GM12878 (cell line): Measurements from ENCODE around the gene TTLL7. TPM values are rescaled to one million over a fixed set of nuclear protein-coding genes. Genes with fewer than 3 reads are reported as not detected.

ENCODE experiments used
- ATAC-seq: fragments of 200-7000 bp; cut with Tn5 transposase; 3 replicates; pipeline ENCODE4 v1.9.1; 2020; ENCODE audit warnings: mild to moderate bottlenecking, moderate library complexity
- BruUV-seq: library from RNA; stranded (reverse); fragments of 400-500 nt; replicated peaks from 2 replicates; lab custom pipeline; 2021; lab: Mats Ljungman, UMichigan
- CTCF ChIA-PET: fragments of 300-600 bp; sonication (Branson Sonifier 250); formaldehyde crosslinking; extraction: SDS; loops from one replicate; lab custom pipeline; 2021; ENCODE audit warnings: inconsistent platforms; lab: Yijun Ruan, JAX
- POLR2A ChIA-PET: fragments of 350-600 bp; formaldehyde crosslinking; extraction: SDS; loops from one replicate; lab custom pipeline; 2021; ENCODE audit warnings: inconsistent platforms; lab: Charles Lee
- RAD21 ChIA-PET: fragments of 300-600 bp; sonication (Branson Sonifier 250); formaldehyde crosslinking; loops from one replicate; lab custom pipeline; 2023; ENCODE audit warnings: antibody characterized with exemption; ENCODE audit not compliant: unreplicated experiment; lab: Charles Lee
- SMC1A ChIA-PET: fragments of 300-600 bp; sonication (Branson Sonifier 250); formaldehyde crosslinking; loops from one replicate; lab custom pipeline; 2023; ENCODE audit not compliant: unreplicated experiment, uncharacterized antibody; lab: Charles Lee
- DNase-seq: peaks from one replicate; pipeline ENCODE4 v3.0.0-alpha.2; 2011; ENCODE audit warnings: low read depth, low spot score
- FAIRE-seq: peaks from 3 replicates; lab custom pipeline; 2011; peaks lifted over from hg19 to GRCh38; lab: Jason Lieb, UNC
- H2AFZ ChIP-seq: 2 replicates; pipeline ENCODE4 v1.6.0; 2011; ENCODE audit warnings: low read depth, low read length, control low read depth; ENCODE audit not compliant: control insufficient read depth
- H3K27ac ChIP-seq: 2 replicates; pipeline ENCODE4 v1.5.1; 2011; ENCODE audit warnings: control low read depth; ENCODE audit not compliant: control insufficient read depth, insufficient read depth
- H3K27me3 ChIP-seq, 2 experiments: replicated peaks in 1 of 2; 2 replicates each; pipeline versions ENCODE4 v1.6.0 to v1.6.1; 2011; ENCODE audit warnings: low read length in 1 of 2; ENCODE audit not compliant: control insufficient read depth in 2 of 2, insufficient read depth in 2 of 2
- H3K36me3 ChIP-seq, 2 experiments: 2 replicates each; pipeline ENCODE4 v1.5.1; 2011; ENCODE audit warnings: low read length in 1 of 2; ENCODE audit not compliant: control insufficient read depth in 2 of 2, insufficient read depth in 2 of 2
- H3K4me1 ChIP-seq: 2 replicates; pipeline ENCODE4 v1.6.1; 2011; ENCODE audit warnings: mild to moderate bottlenecking, low read length, moderate library complexity, mixed read lengths; ENCODE audit not compliant: control insufficient read depth, insufficient read depth
- H3K4me2 ChIP-seq: 2 replicates; pipeline ENCODE4 v1.6.0; 2011; ENCODE audit warnings: control low read depth; ENCODE audit not compliant: control insufficient read depth, insufficient read depth
- H3K4me3 ChIP-seq: fragments of 200-600 bp; sonication (generic); 2 replicates; pipeline ENCODE4 v1.5.1; 2016
- H3K79me2 ChIP-seq: 2 replicates; pipeline ENCODE4 v1.6.0; 2011; ENCODE audit warnings: low read length; ENCODE audit not compliant: control insufficient read depth, insufficient read depth
- H3K9ac ChIP-seq: 2 replicates; pipeline ENCODE4 v1.8.0; 2011; ENCODE audit warnings: low read length, control low read depth, mixed read lengths; ENCODE audit not compliant: control insufficient read depth, insufficient read depth
- H3K9me3 ChIP-seq: replicated peaks from 3 replicates; pipeline ENCODE4 v1.5.1; 2011; ENCODE audit warnings: mild to moderate bottlenecking, low read length; ENCODE audit not compliant: control insufficient read depth, insufficient read depth
- H4K20me1 ChIP-seq: 2 replicates; pipeline ENCODE4 v1.6.0; 2011; ENCODE audit not compliant: control insufficient read depth, insufficient read depth
- BCL11A ChIP-seq: IDR thresholded peaks from 2 replicates; pipeline ENCODE4 v1.6.1; 2011; ENCODE audit warnings: low read depth, low read length
- CBX3 ChIP-seq: fragments of 200-600 bp; sonication (generic); IDR thresholded peaks from 2 replicates; pipeline ENCODE4 v1.6.1; 2016; ENCODE audit warnings: low read depth, borderline replicate concordance
- JUNB ChIP-seq: IDR thresholded peaks from 2 replicates; pipeline ENCODE4 v1.6.1; 2016; ENCODE audit warnings: antibody characterized with exemption, mild to moderate bottlenecking
- MEF2B ChIP-seq: fragments of 450-650 bp; IDR thresholded peaks from 2 replicates; pipeline ENCODE4 v1.6.1; 2018; ENCODE audit warnings: mild to moderate bottlenecking, moderate library complexity; ENCODE audit not compliant: partially characterized antibody, poor library complexity, severe bottlenecking
- MYC ChIP-seq: IDR thresholded peaks from 2 replicates; pipeline ENCODE4 v1.6.1; 2011; ENCODE audit warnings: mild to moderate bottlenecking, low read length, moderate library complexity, inconsistent platforms; ENCODE audit not compliant: insufficient read depth, insufficient replicate concordance, insufficient read length, severe bottlenecking
- NBN ChIP-seq: fragments of 450-650 bp; IDR thresholded peaks from 2 replicates; pipeline ENCODE4 v1.6.1; 2016
- POU2F2 ChIP-seq: IDR thresholded peaks from 3 replicates; pipeline ENCODE4 v1.6.1; 2011; ENCODE audit warnings: low read depth, mild to moderate bottlenecking, low read length, borderline replicate concordance
- RAD51 ChIP-seq: fragments of 450-650 bp; IDR thresholded peaks from 2 replicates; pipeline ENCODE4 v1.6.1; 2016; ENCODE audit warnings: moderate library complexity, mild to moderate bottlenecking, inconsistent platforms
- SIX5 ChIP-seq: IDR thresholded peaks from 2 replicates; pipeline ENCODE4 v1.6.1; 2011; ENCODE audit warnings: mild to moderate bottlenecking, low read depth, low read length, moderate library complexity; ENCODE audit not compliant: severe bottlenecking
- in situ Hi-C: fragments of 300-500 bp; cut with MboI; formaldehyde crosslinking; loops from 9 replicates; pipeline ENCODE4 v1.14.3; 2018; ENCODE audit warnings: mixed read lengths
- intact Hi-C: fragments of 100-400 bp; cut with micrococcal nuclease; formaldehyde crosslinking; loops from one replicate; pipeline ENCODE4 v1.14.2; 2022; ENCODE audit not compliant: unreplicated experiment
- polyA plus RNA-seq, 11 experiments: library from polyadenylated mRNA; depleted of rRNA in 4 of 11; unstranded in 6 of 11; stranded (reverse) in 5 of 11; fragments of >200 nt; fragmentation: Nextera tagmentation in 4 of 11; fragmentation: Illumina TruSeq in 1 of 11; extraction: Ambion mirVana in 4 of 11; extraction: Trizol in 1 of 11; gene quantifications; 1 replicate in 1 of 11; 2 replicates in 10 of 11; pipeline versions ENCODE4 v1.2.1 to v1.2.3, GENCODE V29; 2011 to 2016; ENCODE audit warnings: inconsistent platforms in 2 of 11, missing spikeins in 2 of 11, low read depth in 1 of 11
- total RNA-seq, 4 experiments: library from RNA; depleted of rRNA in 3 of 4; stranded (reverse); fragments of >200 nt in 3 of 4; fragmentation: Illumina TruSeq in 1 of 4; extraction: Trizol in 1 of 4; gene quantifications; 2 replicates each; pipeline versions ENCODE4 v1.2.1 to v1.2.3, GENCODE V29; 2013 to 2021
- TF ChIP-seq, protein P1 (sequence below): IDR thresholded peaks from 2 replicates; pipeline ENCODE4 v1.6.1; 2011; ENCODE audit warnings: borderline replicate concordance, low read depth, mild to moderate bottlenecking, moderate library complexity, low read length; ENCODE audit not compliant: insufficient read depth, poor library complexity, severe bottlenecking
- TF ChIP-seq, protein P2 (sequence below): fragments of 450-650 bp; IDR thresholded peaks from 2 replicates; pipeline ENCODE4 v1.6.1; 2018; ENCODE audit warnings: borderline replicate concordance, mild to moderate bottlenecking; ENCODE audit not compliant: partially characterized antibody
- TF ChIP-seq, protein P3 (sequence below): fragments of 450-650 bp; formaldehyde crosslinking; IDR thresholded peaks from 2 replicates; pipeline ENCODE4 v1.4.0; 2020; ENCODE audit warnings: mild to moderate bottlenecking, moderate library complexity
- TF ChIP-seq, protein P4 (sequence below): fragments of 450-650 bp; IDR thresholded peaks from 2 replicates; pipeline ENCODE4 v1.6.1; 2017; ENCODE audit warnings: antibody characterized with exemption, mild to moderate bottlenecking, moderate library complexity

TTLL7 gene
- total and polyA plus RNA-seq, 10 of the 15 experiments (the other 5 are each of a cell fraction or from before 2014, with no cell fraction given) = 0.03 to 1.4 (median 0.61) TPM

DNA sequence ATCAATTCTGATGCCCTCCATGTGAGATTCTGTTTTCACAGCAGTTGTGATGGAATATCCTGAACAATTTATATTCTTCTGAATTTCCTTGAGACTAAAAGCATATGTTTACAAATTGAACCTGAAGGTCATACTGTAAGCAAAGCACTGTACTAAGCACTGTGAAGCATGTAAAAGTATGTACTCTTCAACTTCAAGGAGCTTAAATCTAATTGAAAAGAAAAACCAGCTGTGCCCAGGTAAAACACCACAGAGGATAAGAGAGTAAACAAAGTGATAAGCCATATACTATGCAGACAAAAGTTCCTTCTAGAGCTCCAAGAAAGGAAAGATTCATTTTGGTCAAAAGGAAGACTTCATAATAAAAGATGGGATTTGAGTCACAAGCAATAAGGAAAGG is 71.9 kb downstream of the TTLL7 start:
- in situ Hi-C loops = loop anchor here (5.0 to 25.0 kb wide), 3 partner anchors 205 to 710 kb away; no protein-coding TSS in a partner anchor
- no peaks in the 10 kb centered on the region for H3K4me1 ChIP-seq
- no TSS peak for BruUV-seq
- TF ChIP-seq, protein P1, sequence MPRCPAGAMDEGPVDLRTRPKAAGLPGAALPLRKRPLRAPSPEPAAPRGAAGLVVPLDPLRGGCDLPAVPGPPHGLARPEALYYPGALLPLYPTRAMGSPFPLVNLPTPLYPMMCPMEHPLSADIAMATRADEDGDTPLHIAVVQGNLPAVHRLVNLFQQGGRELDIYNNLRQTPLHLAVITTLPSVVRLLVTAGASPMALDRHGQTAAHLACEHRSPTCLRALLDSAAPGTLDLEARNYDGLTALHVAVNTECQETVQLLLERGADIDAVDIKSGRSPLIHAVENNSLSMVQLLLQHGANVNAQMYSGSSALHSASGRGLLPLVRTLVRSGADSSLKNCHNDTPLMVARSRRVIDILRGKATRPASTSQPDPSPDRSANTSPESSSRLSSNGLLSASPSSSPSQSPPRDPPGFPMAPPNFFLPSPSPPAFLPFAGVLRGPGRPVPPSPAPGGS = no peak
- no peak for TF ChIP-seq MEF2B
- no peak for TF ChIP-seq POU2F2
- TF ChIP-seq, protein P2, sequence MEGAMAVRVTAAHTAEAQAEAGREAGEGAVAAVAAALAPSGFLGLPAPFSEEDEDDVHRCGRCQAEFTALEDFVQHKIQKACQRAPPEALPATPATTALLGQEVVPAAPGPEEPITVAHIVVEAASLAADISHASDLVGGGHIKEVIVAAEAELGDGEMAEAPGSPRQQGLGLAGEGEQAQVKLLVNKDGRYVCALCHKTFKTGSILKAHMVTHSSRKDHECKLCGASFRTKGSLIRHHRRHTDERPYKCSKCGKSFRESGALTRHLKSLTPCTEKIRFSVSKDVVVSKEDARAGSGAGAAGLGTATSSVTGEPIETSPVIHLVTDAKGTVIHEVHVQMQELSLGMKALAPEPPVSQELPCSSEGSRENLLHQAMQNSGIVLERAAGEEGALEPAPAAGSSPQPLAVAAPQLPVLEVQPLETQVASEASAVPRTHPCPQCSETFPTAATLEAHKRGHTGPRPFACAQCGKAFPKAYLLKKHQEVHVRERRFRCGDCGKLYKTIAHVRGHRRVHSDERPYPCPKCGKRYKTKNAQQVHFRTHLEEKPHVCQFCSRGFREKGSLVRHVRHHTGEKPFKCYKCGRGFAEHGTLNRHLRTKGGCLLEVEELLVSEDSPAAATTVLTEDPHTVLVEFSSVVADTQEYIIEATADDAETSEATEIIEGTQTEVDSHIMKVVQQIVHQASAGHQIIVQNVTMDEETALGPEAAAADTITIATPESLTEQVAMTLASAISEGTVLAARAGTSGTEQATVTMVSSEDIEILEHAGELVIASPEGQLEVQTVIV = no peak
- TF ChIP-seq, protein P3, sequence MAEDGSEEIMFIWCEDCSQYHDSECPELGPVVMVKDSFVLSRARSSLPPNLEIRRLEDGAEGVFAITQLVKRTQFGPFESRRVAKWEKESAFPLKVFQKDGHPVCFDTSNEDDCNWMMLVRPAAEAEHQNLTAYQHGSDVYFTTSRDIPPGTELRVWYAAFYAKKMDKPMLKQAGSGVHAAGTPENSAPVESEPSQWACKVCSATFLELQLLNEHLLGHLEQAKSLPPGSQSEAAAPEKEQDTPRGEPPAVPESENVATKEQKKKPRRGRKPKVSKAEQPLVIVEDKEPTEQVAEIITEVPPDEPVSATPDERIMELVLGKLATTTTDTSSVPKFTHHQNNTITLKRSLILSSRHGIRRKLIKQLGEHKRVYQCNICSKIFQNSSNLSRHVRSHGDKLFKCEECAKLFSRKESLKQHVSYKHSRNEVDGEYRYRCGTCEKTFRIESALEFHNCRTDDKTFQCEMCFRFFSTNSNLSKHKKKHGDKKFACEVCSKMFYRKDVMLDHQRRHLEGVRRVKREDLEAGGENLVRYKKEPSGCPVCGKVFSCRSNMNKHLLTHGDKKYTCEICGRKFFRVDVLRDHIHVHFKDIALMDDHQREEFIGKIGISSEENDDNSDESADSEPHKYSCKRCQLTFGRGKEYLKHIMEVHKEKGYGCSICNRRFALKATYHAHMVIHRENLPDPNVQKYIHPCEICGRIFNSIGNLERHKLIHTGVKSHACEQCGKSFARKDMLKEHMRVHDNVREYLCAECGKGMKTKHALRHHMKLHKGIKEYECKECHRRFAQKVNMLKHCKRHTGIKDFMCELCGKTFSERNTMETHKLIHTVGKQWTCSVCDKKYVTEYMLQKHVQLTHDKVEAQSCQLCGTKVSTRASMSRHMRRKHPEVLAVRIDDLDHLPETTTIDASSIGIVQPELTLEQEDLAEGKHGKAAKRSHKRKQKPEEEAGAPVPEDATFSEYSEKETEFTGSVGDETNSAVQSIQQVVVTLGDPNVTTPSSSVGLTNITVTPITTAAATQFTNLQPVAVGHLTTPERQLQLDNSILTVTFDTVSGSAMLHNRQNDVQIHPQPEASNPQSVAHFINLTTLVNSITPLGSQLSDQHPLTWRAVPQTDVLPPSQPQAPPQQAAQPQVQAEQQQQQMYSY (CRISPR knock-in tag) = no peak
- TF ChIP-seq BCL11A = no peak
- TF ChIP-seq SIX5 = no peak
- TF ChIP-seq NBN = no peak
- TF ChIP-seq JUNB = no peak
- no peak for TF ChIP-seq MYC
- TF ChIP-seq CBX3 = no peak
- TF ChIP-seq RAD51 = no peak
- TF ChIP-seq, protein P4, sequence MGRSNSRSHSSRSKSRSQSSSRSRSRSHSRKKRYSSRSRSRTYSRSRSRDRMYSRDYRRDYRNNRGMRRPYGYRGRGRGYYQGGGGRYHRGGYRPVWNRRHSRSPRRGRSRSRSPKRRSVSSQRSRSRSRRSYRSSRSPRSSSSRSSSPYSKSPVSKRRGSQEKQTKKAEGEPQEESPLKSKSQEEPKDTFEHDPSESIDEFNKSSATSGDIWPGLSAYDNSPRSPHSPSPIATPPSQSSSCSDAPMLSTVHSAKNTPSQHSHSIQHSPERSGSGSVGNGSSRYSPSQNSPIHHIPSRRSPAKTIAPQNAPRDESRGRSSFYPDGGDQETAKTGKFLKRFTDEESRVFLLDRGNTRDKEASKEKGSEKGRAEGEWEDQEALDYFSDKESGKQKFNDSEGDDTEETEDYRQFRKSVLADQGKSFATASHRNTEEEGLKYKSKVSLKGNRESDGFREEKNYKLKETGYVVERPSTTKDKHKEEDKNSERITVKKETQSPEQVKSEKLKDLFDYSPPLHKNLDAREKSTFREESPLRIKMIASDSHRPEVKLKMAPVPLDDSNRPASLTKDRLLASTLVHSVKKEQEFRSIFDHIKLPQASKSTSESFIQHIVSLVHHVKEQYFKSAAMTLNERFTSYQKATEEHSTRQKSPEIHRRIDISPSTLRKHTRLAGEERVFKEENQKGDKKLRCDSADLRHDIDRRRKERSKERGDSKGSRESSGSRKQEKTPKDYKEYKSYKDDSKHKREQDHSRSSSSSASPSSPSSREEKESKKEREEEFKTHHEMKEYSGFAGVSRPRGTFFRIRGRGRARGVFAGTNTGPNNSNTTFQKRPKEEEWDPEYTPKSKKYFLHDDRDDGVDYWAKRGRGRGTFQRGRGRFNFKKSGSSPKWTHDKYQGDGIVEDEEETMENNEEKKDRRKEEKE = no peak

More for the DNA sequence above, 71.9 kb downstream of the TTLL7 start:
- no peak for ATAC-seq
- Histone ChIP-seq H2AFZ (no peak overlapping the region), H4K20me1 (no peaks in the 10 kb centered on the region), H3K36me3 (no peaks in the 10 kb centered on the region), H3K9me3 (no peaks in the 10 kb centered on the region), H3K27ac (no peak overlapping the region), H3K79me2 (no peaks in the 10 kb centered on the region), H3K27me3 (no peaks in the 10 kb centered on the region; a peak in 1 of 4 replicates), H3K9ac (no peak overlapping the region), H3K4me2 (no peak overlapping the region), H3K4me3 (no peak overlapping the region)
- POLR2A ChIA-PET = no interaction called here
- CTCF ChIA-PET = no interaction called here
- no peak for FAIRE-seq
- no peak for DNase-seq
- intact Hi-C loops = no loop called here
- SMC1A ChIA-PET = interaction anchor here (0.7 to 0.8 kb wide), 2 partner anchors 37 to 492 kb away, joined by 3 read pairs; no protein-coding TSS in a partner anchor
- RAD21 ChIA-PET = no interaction called here
